GM18870 (cell line): ENCODE measurements around the gene ELN.
"Not testable (repeated sequence)": the region's sequence is repeated elsewhere in the genome, so short reads cannot be mapped to it uniquely, and the experiment has no call there.

Experiments used
- ATAC-seq: cut with Tn5 transposase; IDR thresholded peaks from one replicate; pipeline ENCODE4 v1.9.1; 2021; ENCODE audit warnings: moderate library complexity; ENCODE audit not compliant: unreplicated experiment

ELN gene

GRCh38 chr7:74027683-74028320 is at the start of gene ELN:
ELN (plus strand) TSS chr7:74028173; CDS start chr7:74028188, 15 bp downstream.
- no peak for ATAC-seq

- no peak for ATAC-seq
Measured at GRCh38 chr7:73978661-73979563, 49.1 kb upstream of the ELN start.

- ATAC-seq, result not testable (repeated sequence)
Measured at GRCh38 chr7:73979656-73980055, 48.3 kb upstream of the ELN start.

- ATAC-seq, result no peak
Measured at GRCh38 chr7:73980206-73980605, 47.8 kb upstream of the ELN start.

- no peak for ATAC-seq
Measured at GRCh38 chr7:73981933-73982332, 46.0 kb upstream of the ELN start.

GRCh38 chr7:73983437-73984164 is 44.4 kb upstream of the ELN start:
- no peak for ATAC-seq

GRCh38 chr7:73984481-73985205 is 43.3 kb upstream of the ELN start:
- no peak for ATAC-seq

- no peak for ATAC-seq
Measured at GRCh38 chr7:73985737-73986141, 42.2 kb upstream of the ELN start.

GRCh38 chr7:73986158-73986631 is 41.8 kb upstream of the ELN start:
- no peak for ATAC-seq

GRCh38 chr7:73987298-73987697 is 40.7 kb upstream of the ELN start:
- ATAC-seq, result no peak

GRCh38 chr7:73988197-73988596 is 39.8 kb upstream of the ELN start:
- no peak for ATAC-seq

- ATAC-seq, result no peak
Measured at GRCh38 chr7:73991522-73992100, 36.4 kb upstream of the ELN start.

- ATAC-seq, result no peak
Measured at GRCh38 chr7:73992101-73992562, 35.8 kb upstream of the ELN start.

- ATAC-seq, result no peak
Measured at GRCh38 chr7:73994023-73994422, 34.0 kb upstream of the ELN start.

- ATAC-seq, result no peak
Measured at GRCh38 chr7:73994761-73995160, 33.2 kb upstream of the ELN start.

- ATAC-seq, result no peak
Measured at GRCh38 chr7:73995330-73995729, 32.6 kb upstream of the ELN start.

GRCh38 chr7:73995821-73996511 is 32.0 kb upstream of the ELN start:
- no peak for ATAC-seq

GRCh38 chr7:73997056-73997455 is 30.9 kb upstream of the ELN start:
- no peak for ATAC-seq

GRCh38 chr7:73999664-74000435 is 28.1 kb upstream of the ELN start:
- no peak for ATAC-seq
